Fibroblast of skin of back (primary cell): ENCODE data around the gene SELENBP1. TPM values are rescaled to one million over a fixed set of nuclear protein-coding genes. Genes with fewer than 3 reads are reported as not detected.
"Not testable (repeated sequence)": the region's sequence is repeated elsewhere in the genome, so short reads cannot be mapped to it uniquely, and the experiment has no call there.

Experiments used
- DNase-seq: peaks from one replicate; pipeline ENCODE4 v3.0.0-alpha.2; 2013
- polyA plus RNA-seq, 2 experiments: library from polyadenylated mRNA; unstranded; fragments of 120-200 nt; gene quantifications; one replicate each; pipeline ENCODE4 v1.2.1, GENCODE V29; 2013; ENCODE audit not compliant: insufficient read length in 2 of 2

The SELENBP1 gene
- 9.6 TPM for polyA plus RNA-seq (2013, experiment 1 of 2; ENCODE audit: insufficient read length)
- 10.3 TPM for polyA plus RNA-seq (2013, experiment 2 of 2; ENCODE audit: insufficient read length)

DNA sequence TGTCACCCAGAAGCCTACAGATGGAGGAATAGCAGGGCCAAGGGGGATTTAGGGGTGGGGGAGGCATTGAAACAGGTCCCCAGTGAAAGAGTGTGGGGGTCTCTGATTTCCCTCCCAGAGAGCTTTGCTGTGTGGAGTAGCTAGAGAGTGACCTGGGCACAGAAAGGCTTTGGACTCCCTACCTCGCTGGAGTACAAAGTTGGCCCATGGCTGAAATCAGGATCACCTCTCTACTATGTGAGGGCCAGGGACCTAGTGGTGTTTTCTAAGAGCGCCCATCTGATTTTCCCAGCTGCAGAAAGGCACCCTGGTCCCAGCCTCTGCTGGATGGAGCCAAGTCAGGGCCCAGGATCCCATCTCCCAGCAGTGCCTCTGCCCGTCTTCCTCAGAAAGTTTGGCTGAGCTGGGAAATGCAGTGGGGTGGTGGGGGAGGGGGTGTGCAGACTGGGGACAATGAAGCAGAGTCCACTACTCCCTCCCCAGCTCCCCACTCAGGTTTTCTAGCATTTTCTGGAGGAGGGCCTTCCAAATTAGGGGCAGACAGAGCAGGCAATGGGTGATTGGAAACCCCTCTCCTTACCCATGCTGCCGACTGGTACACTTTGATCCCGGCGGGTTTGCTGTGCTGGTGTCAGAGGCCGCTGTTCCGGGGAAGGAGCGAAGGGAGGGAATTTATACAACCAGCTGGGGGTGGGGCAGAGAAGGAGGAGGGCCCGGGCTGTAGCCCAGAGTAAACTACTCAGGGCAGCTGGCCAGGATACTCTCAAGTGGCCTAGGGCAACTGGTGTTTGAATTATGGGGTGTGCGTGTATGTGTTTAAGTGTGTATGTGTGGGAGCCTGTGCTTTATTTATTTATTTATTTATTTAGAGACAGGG, at the start of gene SELENBP1:
Gene SELENBP1 (minus strand): TSS at position 648 of the 877 bp plus-strand sequence. CDS start 64 bp downstream, at position 584.
- DNase-seq: peak; percentile 66

- DNase-seq: no peak
Measured at GRCh38 chr1:151419819-151420218, 47.3 kb upstream of the SELENBP1 start.

- DNase-seq: no peak
Measured at GRCh38 chr1:151418081-151418480, 45.6 kb upstream of the SELENBP1 start.

DNA sequence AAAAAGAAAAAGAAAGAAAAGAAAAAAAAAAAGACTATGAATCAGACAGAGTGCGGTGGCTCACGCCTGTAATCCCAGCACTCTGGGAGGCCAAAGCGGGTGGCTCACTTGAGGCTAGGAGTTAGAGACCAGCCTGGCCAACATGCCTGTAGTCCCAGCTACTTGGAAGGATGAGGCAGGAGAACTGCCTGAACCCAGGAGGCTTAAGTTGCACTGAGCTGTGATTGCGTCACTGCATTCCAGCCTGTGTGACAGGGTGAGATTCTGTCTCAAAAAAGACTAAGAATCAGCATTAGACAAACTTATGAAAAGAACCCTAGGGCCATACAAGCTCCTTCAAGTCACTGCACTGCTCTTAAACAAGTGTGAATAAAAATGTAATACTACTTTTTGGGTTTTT, 43.7 kb upstream of the SELENBP1 start:
- DNase-seq: peak; percentile 30

DNA sequence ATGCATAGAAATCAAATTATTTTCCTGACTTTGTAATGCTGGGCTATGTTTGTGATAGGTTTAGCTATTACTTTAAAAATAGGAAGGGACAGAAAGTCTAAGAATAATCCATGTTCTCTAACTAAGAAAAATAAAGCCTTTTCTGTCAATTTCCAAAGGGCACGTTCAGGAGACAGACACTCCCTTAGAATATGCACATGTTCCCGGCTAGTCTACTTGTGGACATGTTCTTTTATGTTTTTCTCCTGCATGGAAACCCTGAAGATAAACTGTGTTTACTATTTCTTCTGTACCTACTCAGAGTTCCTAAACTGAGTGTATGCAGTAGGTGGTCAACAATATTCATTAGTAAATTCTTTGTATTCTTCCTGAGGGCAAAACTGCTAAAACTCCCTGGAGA, 39.4 kb upstream of the SELENBP1 start:
- no peak for DNase-seq

DNA sequence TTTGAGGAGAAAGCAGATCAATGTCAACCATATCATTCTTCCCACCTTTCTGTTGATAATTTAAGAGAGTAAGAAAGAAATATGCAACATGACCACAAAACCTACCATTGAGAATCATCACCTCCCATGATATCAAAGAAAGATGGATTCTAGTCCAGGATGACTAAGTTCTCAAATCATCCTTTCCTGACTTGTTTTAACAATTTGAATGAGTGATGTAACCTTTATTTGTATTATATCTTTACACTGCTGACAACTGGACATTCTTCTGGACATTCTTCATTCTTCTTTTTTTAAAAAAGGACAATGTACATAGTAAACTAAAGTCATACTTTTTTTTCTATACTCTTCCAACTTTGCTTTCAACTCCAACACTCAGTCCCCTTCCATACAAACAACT, 36.4 kb upstream of the SELENBP1 start:
- peak; percentile 15 for DNase-seq

DNA sequence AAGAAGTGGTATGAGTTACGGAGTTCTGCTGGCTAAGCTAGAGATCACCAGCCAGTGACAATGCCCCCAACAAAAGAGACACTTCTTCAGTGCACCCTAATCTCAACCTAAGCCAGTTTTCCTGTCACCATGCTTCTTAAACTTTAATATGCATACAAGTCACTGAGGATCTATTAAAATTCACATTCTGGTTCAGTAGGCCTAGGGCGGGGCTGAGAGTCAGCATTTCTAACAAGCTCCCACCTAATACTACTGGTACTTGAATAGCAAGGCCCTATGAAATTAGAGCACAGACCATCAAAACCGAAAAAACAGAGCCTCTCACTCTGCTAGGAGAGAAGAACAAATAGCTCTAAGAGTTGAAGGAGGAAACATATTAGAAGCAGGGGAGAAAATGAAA, 34.8 kb upstream of the SELENBP1 start:
- no peak for DNase-seq

DNA sequence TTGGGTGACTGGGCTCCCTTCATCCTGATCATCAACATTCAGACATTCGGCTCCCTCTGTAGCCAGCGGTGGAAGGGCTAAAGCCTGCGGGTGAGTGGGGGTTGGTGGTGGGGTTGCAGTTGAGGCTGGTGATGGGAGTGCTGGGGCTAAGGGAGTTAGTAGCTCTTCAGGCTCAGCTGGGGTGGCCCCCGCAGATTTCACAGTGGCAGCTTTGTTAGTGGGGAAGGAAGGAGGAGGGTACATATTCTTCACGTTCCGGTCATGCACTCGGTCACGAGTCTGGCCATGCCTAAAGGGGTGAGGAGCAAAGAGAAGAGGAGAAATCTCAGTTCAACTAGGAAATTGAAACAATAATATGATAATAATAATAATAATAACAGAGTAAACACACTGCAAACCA, 33.7 kb upstream of the SELENBP1 start:
- DNase-seq: no peak

GRCh38 chr1:151405187-151405951, 32.9 kb upstream of the SELENBP1 start:
- DNase-seq: no peak

- DNase-seq: no peak
Measured at GRCh38 chr1:151403612-151404011, 31.1 kb upstream of the SELENBP1 start.

- DNase-seq: no peak
Measured at GRCh38 chr1:151402764-151403163, 30.3 kb upstream of the SELENBP1 start.

GRCh38 chr1:151401860-151402259, 29.4 kb upstream of the SELENBP1 start:
- no peak for DNase-seq

DNA sequence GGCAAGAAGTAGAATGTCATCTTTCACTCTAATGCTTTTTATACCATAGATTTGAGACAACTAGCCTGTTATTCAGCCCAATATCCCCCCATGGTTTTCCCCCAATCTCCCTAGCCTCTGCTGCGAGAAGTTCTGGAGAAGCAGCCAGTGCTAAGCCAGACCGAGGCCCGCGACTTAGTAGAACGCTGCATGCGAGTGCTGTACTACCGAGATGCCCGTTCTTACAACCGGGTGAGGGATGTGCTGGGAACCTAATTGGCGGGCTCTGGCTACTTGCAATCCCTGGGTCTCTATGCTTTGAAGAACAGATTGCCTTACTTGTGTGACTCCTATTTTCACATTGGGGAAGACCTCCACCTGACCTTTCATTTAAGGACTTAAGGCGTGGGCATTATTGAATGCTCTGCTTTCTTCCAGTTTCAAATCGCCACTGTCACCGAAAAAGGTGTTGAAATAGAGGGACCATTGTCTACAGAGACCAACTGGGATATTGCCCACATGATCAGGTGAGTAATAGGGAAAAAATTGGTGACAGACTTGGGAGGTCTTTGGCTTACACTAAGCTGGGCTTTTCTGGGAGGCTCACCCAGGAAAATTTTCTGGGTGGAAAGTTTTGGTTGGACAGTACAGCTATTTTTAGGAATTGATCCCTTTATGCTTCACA, 28.8 kb upstream of the SELENBP1 start:
- peak; percentile 18 for DNase-seq

GRCh38 chr1:151399324-151400171, 27.0 kb upstream of the SELENBP1 start, which contains the start of gene PSMB4:
TSS of gene PSMB4 (plus strand) at chr1:151399573. CDS start at chr1:151399588, 15 bp downstream.
- DNase-seq: peak; percentile 94

GRCh38 chr1:151396265-151396664, 23.8 kb upstream of the SELENBP1 start:
- not testable (repeated sequence) for DNase-seq

GRCh38 chr1:151393583-151393982, 21.1 kb upstream of the SELENBP1 start:
- no peak for DNase-seq

- DNase-seq: no peak
Measured at GRCh38 chr1:151391079-151391563, 18.6 kb upstream of the SELENBP1 start.

- DNase-seq: not testable (repeated sequence)
Measured at GRCh38 chr1:151390221-151391078, 17.9 kb upstream of the SELENBP1 start.

DNA sequence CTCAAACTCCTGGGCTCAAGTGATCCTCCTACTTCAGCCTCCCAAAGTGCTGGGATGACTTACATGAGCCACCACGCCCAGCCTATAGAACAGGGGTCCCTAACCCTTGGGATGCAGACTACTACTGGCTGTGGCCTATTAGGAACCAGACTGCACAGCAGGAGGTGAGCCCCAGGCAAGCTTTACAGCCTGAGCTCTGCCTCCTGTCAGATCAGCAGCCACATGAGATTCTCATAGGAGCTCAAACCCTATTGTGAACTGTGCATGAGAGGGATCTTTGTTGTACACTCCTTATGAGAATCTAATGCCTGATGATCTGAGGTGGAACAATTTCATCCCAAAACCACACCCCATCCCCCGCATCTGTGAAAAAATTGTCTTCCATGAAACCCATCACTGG, 13.5 kb upstream of the SELENBP1 start:
- DNase-seq: no peak

DNA sequence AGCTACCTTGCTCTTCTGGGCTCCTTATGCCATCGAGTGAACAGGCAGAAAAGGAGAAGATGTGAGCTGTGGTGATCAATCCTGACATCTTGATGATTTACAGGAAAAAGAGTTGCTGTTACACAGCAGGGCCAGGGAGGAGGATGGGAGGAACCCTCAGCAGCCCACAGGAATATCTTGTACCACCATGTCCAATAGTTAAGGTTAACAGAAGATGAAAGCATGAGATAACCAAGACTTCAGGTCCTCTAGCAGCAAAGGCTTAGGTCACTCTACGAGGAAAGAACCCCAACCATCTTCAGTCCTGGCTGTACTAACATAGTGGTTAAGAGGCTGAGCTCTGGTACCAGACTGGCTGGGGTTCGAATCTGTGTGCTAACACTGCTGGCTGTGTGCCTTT, 12.1 kb upstream of the SELENBP1 start:
- no peak for DNase-seq
